ENCODE measurements around the gene SF3B2. TPM values are rescaled to one million over a fixed set of nuclear protein-coding genes. Genes with fewer than 3 reads are reported as not detected.
A peak's percentile ranks its signal among the peaks of the same experiment; 100 is the strongest.

Gene SF3B2
- total RNA-seq, 6 experiments from 2014 or later = 52.2 to 85.4 (median 67.2) TPM

DNA sequence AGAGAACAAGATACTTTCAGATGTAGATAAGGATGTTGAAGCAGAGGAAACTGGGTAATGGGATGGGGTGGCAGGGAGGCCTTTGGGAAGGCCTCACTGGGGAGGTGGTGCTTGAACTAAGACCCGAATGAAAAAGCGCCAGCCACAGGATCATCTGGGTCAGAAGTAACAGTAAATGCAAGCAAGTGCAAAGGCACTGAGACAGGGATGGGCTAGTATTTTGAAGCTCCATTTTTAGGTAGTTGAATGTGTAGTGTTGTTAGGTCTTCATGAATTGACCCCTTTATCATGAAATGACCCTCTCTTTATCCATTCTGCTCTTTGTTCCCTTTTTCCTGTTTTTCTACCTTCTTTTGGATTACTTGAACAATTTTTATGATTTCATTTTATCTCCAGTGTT, 11.7 kb downstream of the SF3B2 start:
- H3K9me3 ChIP-seq = no peaks in the 10 kb centered on the region
- no peak overlapping the region for H3K4me3 ChIP-seq
- ATAC-seq (no peak), DNase-seq (peak in 1 of 3 donors; percentile 14)
- intact Hi-C loops (cut with DNase I) = no loop called here
- H3K36me3 ChIP-seq = peaks cover 7 to 93% (median 56%) of the 10 kb centered on the region in 4 donors
- WGBS (ENCODE audit: insufficient coverage, low coverage, low lambda C conversion rate, missing lambda C conversion rate) = 86% methylated on average over 2 of the region's 2 CpGs
- no peak for TF ChIP-seq POLR2A (IDR thresholded peaks at IDR 0.05)
- no peak for TF ChIP-seq CTCF (IDR thresholded peaks at IDR 0.05)
- no peak overlapping the region for H3K27ac ChIP-seq
- no peaks in the 10 kb centered on the region for H3K27me3 ChIP-seq
- peaks cover 0 to 21% (median 6%) of the 10 kb centered on the region in 4 donors for H3K4me1 ChIP-seq

DNA sequence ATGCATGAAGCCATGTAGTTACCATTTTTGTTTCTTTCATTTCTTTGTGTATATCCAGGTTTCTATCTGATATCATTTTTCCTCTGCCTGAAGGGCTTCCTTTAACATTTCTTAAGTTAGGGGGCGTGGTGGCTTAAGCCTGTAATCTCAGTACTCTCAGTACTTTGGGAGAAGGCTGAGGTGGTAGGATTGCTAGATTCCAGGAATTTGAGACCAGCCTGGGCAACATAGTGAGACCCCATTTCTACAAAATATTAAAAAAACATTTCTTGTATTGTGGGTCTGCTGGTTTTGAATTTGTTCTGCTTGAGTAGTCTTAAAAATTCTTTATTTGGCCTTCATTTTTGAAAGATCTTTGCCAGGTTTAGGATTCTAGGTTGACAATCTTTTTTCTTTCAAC, 12.4 kb downstream of the SF3B2 start:
- H3K27ac ChIP-seq = no peak overlapping the region
- no peaks in the 10 kb centered on the region for H3K27me3 ChIP-seq
- no peak for TF ChIP-seq POLR2A (IDR thresholded peaks at IDR 0.05)
- TF ChIP-seq CTCF (IDR thresholded peaks at IDR 0.05) = no peak
- H3K4me1 ChIP-seq = peaks cover 0 to 28% (median 11%) of the 10 kb centered on the region in 4 donors
- DNase-seq (peak in 1 of 3 donors; percentile 2), ATAC-seq (no peak)
- intact Hi-C loops (cut with DNase I) = no loop called here
- H3K4me3 ChIP-seq = no peak overlapping the region
- peaks cover 7 to 86% (median 50%) of the 10 kb centered on the region in 4 donors for H3K36me3 ChIP-seq
- WGBS (ENCODE audit: insufficient coverage, low coverage, low lambda C conversion rate, missing lambda C conversion rate) = 83% methylated on average over 1 of the region's 1 CpG
- H3K9me3 ChIP-seq = no peaks in the 10 kb centered on the region

DNA sequence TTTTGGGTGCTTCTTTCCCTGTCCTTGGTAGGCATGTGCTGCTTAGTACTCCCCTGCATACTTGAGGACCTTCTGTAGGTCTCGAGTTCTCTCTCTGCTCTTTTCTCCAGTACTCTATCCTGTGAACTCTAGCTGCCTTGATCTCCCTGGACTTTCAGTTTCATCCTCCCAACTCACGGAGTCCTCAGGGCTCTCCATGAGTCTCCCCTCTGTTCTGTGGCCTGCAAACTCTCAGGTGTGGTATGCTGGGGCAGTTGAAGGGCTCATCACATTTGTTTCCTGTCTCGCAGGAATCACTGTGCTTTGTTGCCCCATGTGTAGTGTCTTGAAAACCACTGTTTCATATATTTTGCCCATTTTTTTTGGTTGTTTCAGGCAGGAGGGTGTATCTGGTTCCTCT, 14.6 kb downstream of the SF3B2 start:
- Histone ChIP-seq H3K36me3 (peaks cover 7 to 64% (median 36%) of the 10 kb centered on the region in 4 donors), H3K4me1 (peaks cover 0 to 30% (median 11%) of the 10 kb centered on the region in 4 donors), H3K27me3 (no peaks in the 10 kb centered on the region), H3K27ac (no peak overlapping the region), H3K4me3 (no peak overlapping the region), H3K9me3 (no peaks in the 10 kb centered on the region)
- WGBS (ENCODE audit: insufficient coverage, low coverage, low lambda C conversion rate, missing lambda C conversion rate) = 63% methylated on average over 2 of the region's 3 CpGs
- no peak for ATAC-seq
- peak in 1 of 3 donors; percentile 36 for DNase-seq
- intact Hi-C loops (cut with DNase I) = no loop called here
- no peak for TF ChIP-seq POLR2A (IDR thresholded peaks at IDR 0.05)
- TF ChIP-seq CTCF (IDR thresholded peaks at IDR 0.05) = no peak

DNA sequence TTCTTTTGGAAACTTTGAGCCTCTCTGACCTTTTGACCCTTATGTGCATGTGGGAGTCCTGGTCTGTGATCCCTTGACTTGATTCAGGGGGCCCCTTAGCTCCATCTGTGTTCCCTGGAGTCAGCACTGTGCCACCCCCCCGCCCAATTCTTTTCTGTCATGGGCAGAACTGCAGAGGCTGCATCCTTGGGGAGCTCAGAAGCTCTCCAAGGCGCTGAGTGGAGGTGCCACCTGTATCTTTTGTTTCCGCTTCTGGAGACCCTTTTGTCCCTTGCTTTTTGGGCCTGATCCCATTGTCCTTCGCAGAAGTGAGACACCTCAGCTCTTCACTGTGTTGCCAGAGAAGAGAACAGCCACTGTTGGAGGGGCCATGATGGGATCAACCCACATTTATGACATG, 15.5 kb downstream of the SF3B2 start:
- no peaks in the 10 kb centered on the region for H3K27me3 ChIP-seq
- no peak for TF ChIP-seq CTCF (IDR thresholded peaks at IDR 0.05)
- TF ChIP-seq POLR2A (IDR thresholded peaks at IDR 0.05) = no peak
- no peak overlapping the region for H3K4me3 ChIP-seq
- peak overlapping the region in 1 of 3 donors; percentile 95 for H3K27ac ChIP-seq
- ATAC-seq (no peak), DNase-seq (peak in 1 of 3 donors; percentile 36)
- WGBS (ENCODE audit: insufficient coverage, low coverage, low lambda C conversion rate, missing lambda C conversion rate) = no CpG with 5 or more reads among the region's 4 CpGs
- H3K36me3 ChIP-seq = peaks cover 7 to 55% (median 31%) of the 10 kb centered on the region in 4 donors
- intact Hi-C loops (cut with DNase I) = no loop called here
- peaks cover 0 to 30% (median 11%) of the 10 kb centered on the region in 4 donors for H3K4me1 ChIP-seq
- H3K9me3 ChIP-seq = no peaks in the 10 kb centered on the region
